PC-9 (cell line): ENCODE results near the gene PTPRG. TPM values are rescaled to one million over a fixed set of nuclear protein-coding genes. Genes with fewer than 3 reads are reported as not detected.

Experiments
- BruUV-seq: library from RNA; stranded (reverse); fragments of 400-500 nt; replicated peaks from 2 replicates; lab custom pipeline; 2021; lab: Mats Ljungman, UMichigan
- CTCF ChIA-PET: fragments of 300-600 bp; sonication (Branson Sonifier 250); formaldehyde crosslinking; loops from one replicate; lab custom pipeline; 2022; ENCODE audit warnings: antibody characterized with exemption; lab: Charles Lee
- POLR2A ChIA-PET: fragments of 300-600 bp; sonication (Branson Sonifier 250); formaldehyde crosslinking; loops from one replicate; lab custom pipeline; 2022; ENCODE audit warnings: antibody characterized with exemption; ENCODE audit not compliant: unreplicated experiment; lab: Charles Lee
- DNase-seq, 2 experiments: peaks; one replicate each; pipeline versions ENCODE4 v3.0.0 to v3.0.0-alpha.2; 2015 to 2022; ENCODE audit warnings: mixed read lengths in 1 of 2
- H2AFZ ChIP-seq: fragments of 200-600 bp; sonication (generic); 2 replicates; pipeline ENCODE4 v1.8.1; 2017; ENCODE audit warnings: antibody characterized with exemption
- H3F3A ChIP-seq: fragments of 200-600 bp; sonication (generic); 2 replicates; pipeline ENCODE4 v1.8.1; 2017; ENCODE audit warnings: antibody characterized with exemption, mild to moderate bottlenecking, low read depth; ENCODE audit not compliant: insufficient read depth
- H3K27ac ChIP-seq: fragments of 200-600 bp; sonication (generic); 2 replicates; pipeline ENCODE4 v1.6.1; 2016; ENCODE audit warnings: mixed run types
- H3K27me3 ChIP-seq: fragments of 200-600 bp; sonication (generic); 2 replicates; pipeline ENCODE4 v1.6.1; 2016; ENCODE audit warnings: low read depth, mixed run types; ENCODE audit not compliant: insufficient read depth
- H3K36me3 ChIP-seq: fragments of 200-600 bp; sonication (generic); 2 replicates; pipeline ENCODE4 v1.6.1; 2016; ENCODE audit warnings: low read depth, mixed run types
- H3K4me1 ChIP-seq: fragments of 200-600 bp; sonication (generic); replicated peaks from 2 replicates; pipeline ENCODE4 v1.6.1; 2016; ENCODE audit warnings: mixed run types; ENCODE audit not compliant: insufficient read depth
- H3K4me2 ChIP-seq: fragments of 200-600 bp; sonication (generic); 2 replicates; pipeline ENCODE4 v1.6.1; 2017; ENCODE audit warnings: mixed run types
- H3K4me3 ChIP-seq: fragments of 200-600 bp; sonication (generic); 2 replicates; pipeline ENCODE4 v1.6.1; 2016; ENCODE audit warnings: mixed run types
- H3K79me2 ChIP-seq: fragments of 200-600 bp; sonication (generic); 2 replicates; pipeline ENCODE4 v1.6.1; 2017; ENCODE audit warnings: low read depth, mixed run types
- H3K9me2 ChIP-seq: fragments of 200-600 bp; sonication (generic); 2 replicates; pipeline ENCODE4 v1.8.1; 2017; ENCODE audit warnings: mild to moderate bottlenecking; ENCODE audit not compliant: insufficient read depth
- H3K9me3 ChIP-seq: fragments of 200-600 bp; sonication (generic); 2 replicates; pipeline ENCODE4 v1.8.1; 2016; ENCODE audit warnings: low read depth; ENCODE audit not compliant: insufficient read depth
- H4K20me1 ChIP-seq: fragments of 200-600 bp; sonication (generic); 2 replicates; pipeline ENCODE4 v1.8.1; 2017; ENCODE audit not compliant: insufficient read depth
- CTCF ChIP-seq: fragments of 200-600 bp; sonication (generic); conservative IDR thresholded peaks from 2 replicates; pipeline ENCODE4 v1.6.1; 2017; ENCODE audit warnings: mixed run types, antibody characterized with exemption, mild to moderate bottlenecking, moderate library complexity
- EZH2 ChIP-seq: fragments of 200-600 bp; sonication (generic); IDR thresholded peaks from 2 replicates; pipeline ENCODE4 v1.8.0; 2017; ENCODE audit warnings: antibody characterized with exemption, low read depth
- intact Hi-C: fragments of 100-400 bp; cut with micrococcal nuclease; formaldehyde crosslinking; loops from one replicate; pipeline ENCODE4 v1.10.0; 2022; ENCODE audit not compliant: unreplicated experiment
- total RNA-seq: library from RNA; stranded (reverse); gene quantifications from 2 replicates; pipeline ENCODE4 v1.2.3, GENCODE V29; 2021

The PTPRG gene
- total RNA-seq, 1 experiment from 2014 or later = 32.9 TPM

- BruUV-seq = no TSS peak
- Histone ChIP-seq H3K4me3 (no peak overlapping the region), H3K27me3 (no peaks in the 10 kb centered on the region), H3K4me2 (no peak overlapping the region), H3K36me3 (no peaks in the 10 kb centered on the region), H2AFZ (no peak overlapping the region), H3K9me2 (no peaks in the 10 kb centered on the region), H3F3A (no peaks in the 10 kb centered on the region), H3K9me3 (no peaks in the 10 kb centered on the region; the same call in 1 of the 2 replicates), H3K4me1 (0 out of 2 replicates have a peak, but pooled peaks cover 8% of the 10 kb centered on the region), H3K27ac (no peak overlapping the region), H4K20me1 (no peaks in the 10 kb centered on the region), H3K79me2 (no peaks in the 10 kb centered on the region)
- DNase-seq = no peak
- TF ChIP-seq CTCF (no peak), EZH2 (no peak)
- intact Hi-C loops = no loop called here
- POLR2A ChIA-PET = no interaction called here
- CTCF ChIA-PET = no interaction called here
Measured at GRCh38 chr3:61865466-61866152, 304.2 kb downstream of the PTPRG start.

GRCh38 chr3:61866153-61866542 lies 304.8 kb downstream of the PTPRG start:
- Histone ChIP-seq H3K27me3 (no peaks in the 10 kb centered on the region), H3K36me3 (no peaks in the 10 kb centered on the region), H3K4me2 (no peak overlapping the region), H3K27ac (no peak overlapping the region), H3K9me3 (no peaks in the 10 kb centered on the region; the same call in 1 of the 2 replicates), H2AFZ (no peak overlapping the region), H3K9me2 (no peaks in the 10 kb centered on the region), H3F3A (no peaks in the 10 kb centered on the region), H3K4me1 (0 out of 2 replicates have a peak, but pooled peaks cover 8% of the 10 kb centered on the region), H3K79me2 (no peaks in the 10 kb centered on the region), H3K4me3 (no peak overlapping the region), H4K20me1 (no peaks in the 10 kb centered on the region)
- CTCF ChIA-PET = no interaction called here
- no peak for DNase-seq
- intact Hi-C loops = no loop called here
- TF ChIP-seq CTCF (no peak), EZH2 (no peak)
- POLR2A ChIA-PET = interaction anchor here (0.6 kb wide), 1 partner anchor 214 kb away, joined by 3 read pairs; no protein-coding TSS in a partner anchor
- BruUV-seq = no TSS peak

- no peak overlapping the region for H3K27ac ChIP-seq
- H3F3A ChIP-seq = no peaks in the 10 kb centered on the region
- no peak overlapping the region for H3K4me2 ChIP-seq
- H3K9me2 ChIP-seq = no peaks in the 10 kb centered on the region
- POLR2A ChIA-PET = interaction anchor here (0.6 kb wide), 1 partner anchor 213 kb away, joined by 3 read pairs; no protein-coding TSS in a partner anchor
- CTCF ChIA-PET = no interaction called here
- H3K79me2 ChIP-seq = no peaks in the 10 kb centered on the region
- H2AFZ ChIP-seq = no peak overlapping the region
- H3K36me3 ChIP-seq = no peaks in the 10 kb centered on the region
- no peak for TF ChIP-seq EZH2
- TF ChIP-seq CTCF = no peak
- H3K27me3 ChIP-seq = no peaks in the 10 kb centered on the region
- BruUV-seq = no TSS peak
- no peak for DNase-seq
- intact Hi-C loops = no loop called here
- H3K4me1 ChIP-seq = 0 out of 2 replicates have a peak, but pooled peaks cover 8% of the 10 kb centered on the region
- H3K9me3 ChIP-seq = no peaks in the 10 kb centered on the region; the same call in 1 of the 2 replicates
- H4K20me1 ChIP-seq = no peaks in the 10 kb centered on the region
- no peak overlapping the region for H3K4me3 ChIP-seq
Measured at GRCh38 chr3:61866961-61867461, 305.6 kb downstream of the PTPRG start.
